HEK293T (cell line): ENCODE results near the gene GNB4.

Source experiments
- CTCF ChIA-PET: fragments of 350-600 bp; formaldehyde crosslinking; extraction: SDS; loops from one replicate; lab custom pipeline; 2021; ENCODE audit warnings: antibody characterized with exemption, inconsistent platforms; lab: Yijun Ruan, JAX
- POLR2A ChIA-PET: fragments of 350-600 bp; formaldehyde crosslinking; extraction: SDS; loops from one replicate; lab custom pipeline; 2020; ENCODE audit warnings: antibody characterized with exemption, inconsistent platforms; lab: Yijun Ruan, JAX
- DNase-seq: peaks from one replicate; pipeline ENCODE4 v3.0.0; 2012; ENCODE audit warnings: mixed read lengths; ENCODE audit errors: extremely low spot score
- ARNT ChIP-seq: fragments of 450-650 bp; IDR thresholded peaks from 2 replicates; pipeline ENCODE4 v1.6.1; 2017; ENCODE audit warnings: mild to moderate bottlenecking
- BHLHE40 ChIP-seq: fragments of 450-650 bp; IDR thresholded peaks from 2 replicates; pipeline ENCODE4 v1.6.1; 2016; ENCODE audit warnings: mild to moderate bottlenecking, moderate library complexity, borderline replicate concordance
- CTBP1 ChIP-seq: fragments of 450-650 bp; IDR thresholded peaks from 2 replicates; pipeline ENCODE4 v1.6.1; 2016; ENCODE audit warnings: borderline replicate concordance
- ELF4 ChIP-seq: fragments of 450-650 bp; IDR thresholded peaks from 2 replicates; pipeline ENCODE4 v1.6.1; 2017; ENCODE audit warnings: antibody characterized with exemption
- FOXA1 ChIP-seq: fragments of 450-650 bp; IDR thresholded peaks from 2 replicates; pipeline ENCODE4 v1.6.1; 2016; ENCODE audit warnings: mild to moderate bottlenecking
- FOXK2 ChIP-seq: fragments of 450-650 bp; IDR thresholded peaks from 2 replicates; pipeline ENCODE4 v1.6.1; 2016; ENCODE audit warnings: mild to moderate bottlenecking
- FOXM1 ChIP-seq: fragments of 450-650 bp; IDR thresholded peaks from 2 replicates; pipeline ENCODE4 v1.6.1; 2017; ENCODE audit warnings: mild to moderate bottlenecking, borderline replicate concordance
- HDGF ChIP-seq: fragments of 450-650 bp; IDR thresholded peaks from 2 replicates; pipeline ENCODE4 v1.6.1; 2017; ENCODE audit warnings: antibody characterized with exemption, borderline replicate concordance
- L3MBTL2 ChIP-seq: fragments of 450-650 bp; conservative IDR thresholded peaks from 2 replicates; pipeline ENCODE4 v1.6.1; 2016; ENCODE audit warnings: mild to moderate bottlenecking
- LEF1 ChIP-seq: fragments of 450-650 bp; IDR thresholded peaks from 2 replicates; pipeline ENCODE4 v1.6.1; 2017; ENCODE audit warnings: mild to moderate bottlenecking, borderline replicate concordance
- NFRKB ChIP-seq: fragments of 450-650 bp; IDR thresholded peaks from 2 replicates; pipeline ENCODE4 v1.6.1; 2016; ENCODE audit warnings: mild to moderate bottlenecking, moderate library complexity
- SP1 ChIP-seq: fragments of 450-650 bp; IDR thresholded peaks from 2 replicates; pipeline ENCODE4 v1.6.1; 2017
- SUZ12 ChIP-seq: fragments of 450-650 bp; IDR thresholded peaks from 2 replicates; pipeline ENCODE4 v1.6.1; 2016; ENCODE audit warnings: mild to moderate bottlenecking
- TARDBP ChIP-seq: fragments of 450-650 bp; IDR thresholded peaks from 2 replicates; pipeline ENCODE4 v1.6.1; 2016
- ZNF384 ChIP-seq: fragments of 450-650 bp; IDR thresholded peaks from 2 replicates; pipeline ENCODE4 v1.6.1; 2016
- TF ChIP-seq, protein P1 (sequence below): fragments of 450-650 bp; IDR thresholded peaks from 2 replicates; pipeline ENCODE4 v1.6.1; 2016

The GNB4 gene

DNA sequence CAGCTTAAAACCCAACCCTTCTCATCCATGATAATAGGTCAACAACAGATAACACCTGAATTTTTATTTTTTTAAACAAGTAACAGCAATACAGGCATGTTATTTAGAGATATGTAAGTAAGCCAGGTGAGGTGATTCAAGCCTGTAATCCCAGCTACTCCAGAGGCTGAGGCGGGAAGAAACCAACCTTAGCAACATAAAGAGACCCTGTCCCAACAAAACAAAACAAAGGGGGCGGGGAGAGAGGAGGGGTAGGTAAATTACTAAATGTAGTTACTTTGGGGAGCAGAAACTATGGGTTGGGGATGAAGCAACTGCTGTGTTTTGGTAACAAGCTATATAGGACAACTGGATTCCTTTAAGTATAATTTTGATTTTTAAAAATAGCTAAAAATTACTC, 47.0 kb downstream of the GNB4 start:
- TF ChIP-seq NFRKB (no peak), HDGF (no peak), L3MBTL2 (no peak), FOXM1 (no peak), ELF4 (no peak), FOXA1 (no peak), TARDBP (no peak), SP1 (no peak), ZNF384 (no peak), SUZ12 (no peak)
- TF ChIP-seq, protein P1, sequence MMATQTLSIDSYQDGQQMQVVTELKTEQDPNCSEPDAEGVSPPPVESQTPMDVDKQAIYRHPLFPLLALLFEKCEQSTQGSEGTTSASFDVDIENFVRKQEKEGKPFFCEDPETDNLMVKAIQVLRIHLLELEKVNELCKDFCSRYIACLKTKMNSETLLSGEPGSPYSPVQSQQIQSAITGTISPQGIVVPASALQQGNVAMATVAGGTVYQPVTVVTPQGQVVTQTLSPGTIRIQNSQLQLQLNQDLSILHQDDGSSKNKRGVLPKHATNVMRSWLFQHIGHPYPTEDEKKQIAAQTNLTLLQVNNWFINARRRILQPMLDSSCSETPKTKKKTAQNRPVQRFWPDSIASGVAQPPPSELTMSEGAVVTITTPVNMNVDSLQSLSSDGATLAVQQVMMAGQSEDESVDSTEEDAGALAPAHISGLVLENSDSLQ: no peak
- POLR2A ChIA-PET: no interaction called here
- DNase-seq: no peak
- CTCF ChIA-PET: no interaction called here

DNA sequence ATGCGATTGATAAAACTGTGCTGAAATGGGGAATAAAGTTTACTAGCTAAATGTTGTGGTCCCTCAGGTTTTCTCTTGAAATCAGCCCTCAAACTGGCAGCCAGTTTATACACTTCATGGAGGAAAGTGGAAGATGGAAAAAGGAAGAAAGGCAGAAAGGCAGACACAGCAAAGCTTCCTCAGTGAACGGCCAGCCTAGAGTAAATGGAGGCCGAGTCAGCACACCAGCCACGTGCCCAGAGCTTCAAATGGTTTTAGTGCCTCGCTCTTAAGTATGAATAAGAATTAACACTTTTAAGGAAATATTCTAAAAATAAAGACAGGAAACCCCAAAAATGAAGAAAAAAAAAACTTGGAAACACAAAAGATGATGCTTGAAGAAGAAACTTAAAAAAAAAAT, 48.3 kb downstream of the GNB4 start:
- no peak for TF ChIP-seq NFRKB
- no peak for TF ChIP-seq BHLHE40
- no peak for TF ChIP-seq FOXK2
- no peak for TF ChIP-seq ZNF384
- TF ChIP-seq SP1: no peak
- TF ChIP-seq ELF4: no peak
- TF ChIP-seq TARDBP: no peak
- DNase-seq: no peak
- CTCF ChIA-PET: no interaction called here
- POLR2A ChIA-PET: no interaction called here

DNA sequence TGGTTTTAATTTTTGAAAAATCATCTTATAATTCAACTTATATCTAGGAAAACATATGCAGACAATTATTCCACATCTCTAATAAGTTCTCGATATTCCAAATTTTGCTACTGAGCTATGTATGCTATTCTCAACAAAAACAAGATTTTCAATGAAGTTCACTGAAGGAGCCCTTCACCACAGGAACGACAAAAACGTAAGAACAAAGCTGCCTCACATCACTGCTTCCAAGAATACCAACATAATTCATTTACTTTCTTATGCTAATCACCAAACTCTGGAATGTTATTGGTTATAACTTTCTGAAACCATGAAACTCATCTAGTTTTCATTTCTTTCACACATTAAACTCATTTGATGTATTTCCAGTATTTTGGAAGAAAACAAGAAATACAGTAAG, 49.7 kb downstream of the GNB4 start:
- ChIA-PET CTCF (no interaction called here), POLR2A (interaction anchor here (0.6 kb wide), 1 partner anchor 403 kb away, joined by 3 read pairs; no protein-coding TSS in a partner anchor)
- no peak for DNase-seq
- no peak for TF ChIP-seq ZNF384
- no peak for TF ChIP-seq BHLHE40
- no peak for TF ChIP-seq ARNT
- no peak for TF ChIP-seq L3MBTL2
- no peak for TF ChIP-seq FOXA1
- no peak for TF ChIP-seq LEF1
- TF ChIP-seq FOXM1: no peak
- no peak for TF ChIP-seq FOXK2
- TF ChIP-seq, protein P1: no peak
- TF ChIP-seq TARDBP: no peak
- no peak for TF ChIP-seq CTBP1

DNA sequence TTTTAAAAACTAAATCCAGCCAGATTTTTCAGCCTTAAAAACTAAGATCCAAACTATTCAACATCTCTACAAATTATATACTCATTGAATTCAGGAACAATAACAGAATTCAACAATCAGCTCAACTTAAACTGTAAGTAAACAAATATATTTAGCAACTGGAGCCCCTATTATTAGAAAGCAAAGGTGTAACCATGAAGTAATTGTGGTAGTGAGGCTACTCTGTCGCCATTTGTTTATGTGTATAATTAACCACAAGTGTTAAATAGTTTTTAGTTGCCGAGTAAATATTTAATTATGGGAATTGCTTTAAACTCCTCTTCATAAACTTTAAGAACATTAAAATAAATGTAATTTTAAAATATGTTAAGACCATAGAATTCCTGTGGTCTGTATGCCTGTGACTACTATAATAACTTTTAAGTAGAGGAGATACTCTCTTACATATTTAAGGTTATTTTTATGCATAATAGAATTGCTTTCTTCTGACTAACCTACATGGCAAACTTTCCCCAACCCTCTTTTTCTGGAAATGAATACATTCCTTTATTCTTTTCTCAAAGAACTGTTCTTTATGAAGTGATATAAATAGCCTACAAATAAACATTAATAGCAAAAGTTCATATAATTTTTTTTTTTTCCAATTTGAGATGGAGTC, 52.6 kb downstream of the GNB4 start:
- ChIA-PET POLR2A (no interaction called here), CTCF (no interaction called here)
- no peak for DNase-seq
- TF ChIP-seq FOXK2 (no peak), ARNT (no peak), SUZ12 (no peak), FOXA1 (no peak), TARDBP (no peak), ELF4 (no peak), CTBP1 (no peak), FOXM1 (no peak), SP1 (no peak), NFRKB (no peak)
- TF ChIP-seq, protein P1: no peak

DNA sequence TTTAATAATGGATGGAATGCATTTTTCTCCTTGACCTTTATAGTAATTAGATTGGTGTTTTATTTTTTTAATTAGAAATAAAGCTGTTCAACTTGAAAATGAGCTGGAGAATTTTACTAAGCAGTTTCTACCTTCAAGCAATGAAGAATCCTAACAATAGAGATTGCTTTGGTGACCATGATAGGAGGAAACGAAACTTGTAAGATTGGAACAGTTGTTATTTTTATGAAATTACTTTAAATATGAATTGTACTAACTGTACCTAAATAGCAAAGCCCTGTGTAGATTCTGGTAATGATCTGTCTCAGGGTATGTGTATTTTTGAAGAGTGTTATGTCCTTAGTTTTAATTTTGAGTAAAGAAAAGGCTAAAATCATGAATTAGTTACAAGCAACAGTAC, 59.4 kb downstream of the GNB4 start:
- no peak for TF ChIP-seq ZNF384
- TF ChIP-seq, protein P1: no peak
- no peak for TF ChIP-seq NFRKB
- no peak for TF ChIP-seq FOXM1
- no peak for TF ChIP-seq LEF1
- no peak for TF ChIP-seq ARNT
- DNase-seq: no peak
- POLR2A ChIA-PET: no interaction called here

DNA sequence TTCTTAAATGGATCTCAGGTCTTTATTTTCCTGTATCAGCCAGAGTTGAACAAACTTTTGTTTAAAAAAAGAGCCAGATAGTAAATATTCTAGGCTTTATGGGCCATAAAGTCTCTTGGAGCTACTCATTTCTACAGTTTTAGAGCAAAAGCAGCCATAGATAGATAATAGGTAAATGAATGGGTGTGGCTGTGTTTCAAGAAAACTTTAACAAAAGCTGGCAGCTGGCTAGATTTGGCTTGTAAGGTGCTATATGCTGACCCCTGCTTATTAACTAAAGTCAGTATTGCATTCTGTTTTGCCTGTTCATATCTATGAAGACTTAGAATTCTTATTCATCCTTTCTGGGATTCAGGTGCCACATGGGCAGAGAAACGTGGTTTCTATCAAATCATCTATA, 74.8 kb downstream of the GNB4 start:
- CTCF ChIA-PET: no interaction called here
- DNase-seq: no peak
- TF ChIP-seq ARNT (no peak), SP1 (no peak), BHLHE40 (no peak)
- POLR2A ChIA-PET: no interaction called here

More for the DNA sequence above, 59.4 kb downstream of the GNB4 start:
- CTCF ChIA-PET: no interaction called here
